Measurements from ENCODE around the gene CCNY. TPM values are rescaled to one million over a fixed set of nuclear protein-coding genes. Genes with fewer than 3 reads are reported as not detected.

CCNY gene
- total and polyA plus RNA-seq, 5 donors: 27.7 to 72.1 (median 64.3) TPM

DNA sequence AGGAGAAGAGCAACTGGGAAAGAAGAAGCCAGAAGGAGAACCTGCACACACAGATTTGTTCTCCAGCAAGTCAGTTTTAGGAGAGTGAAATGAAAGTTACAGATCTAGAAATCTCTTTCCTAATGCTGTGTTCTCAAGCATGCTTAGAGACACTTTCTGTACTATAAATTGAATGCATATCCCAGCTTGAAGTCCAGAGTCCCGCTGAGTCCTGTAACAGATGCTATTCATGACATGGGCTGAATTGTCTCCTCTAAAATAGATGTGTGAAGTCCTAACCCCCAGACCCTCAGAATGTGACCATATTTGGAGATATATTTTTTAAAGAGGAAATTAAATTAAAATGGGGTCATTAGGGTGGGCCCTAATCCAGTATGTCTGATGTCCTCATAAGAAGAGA, 222.0 kb downstream of the CCNY start:
- intact Hi-C loops (cut with DNase I): no loop called here
- Histone ChIP-seq H3K4me1 (ENCODE audit: control insufficient read depth, insufficient read depth, low read length) (peaks cover 3% of the 10 kb centered on the region), H3K27ac (ENCODE audit: low read length) (no peak overlapping the region), H3K9me3 (ENCODE audit: control insufficient read depth, low read length) (no peaks in the 10 kb centered on the region), H3K4me3 (ENCODE audit: low read length) (no peak overlapping the region), H3K27me3 (ENCODE audit: control insufficient read depth, insufficient read depth) (no peaks in the 10 kb centered on the region)
- no peak for ATAC-seq
- DNase-seq: no peak
- WGBS: 98% methylated on average over 1 of the region's 1 CpG

DNA sequence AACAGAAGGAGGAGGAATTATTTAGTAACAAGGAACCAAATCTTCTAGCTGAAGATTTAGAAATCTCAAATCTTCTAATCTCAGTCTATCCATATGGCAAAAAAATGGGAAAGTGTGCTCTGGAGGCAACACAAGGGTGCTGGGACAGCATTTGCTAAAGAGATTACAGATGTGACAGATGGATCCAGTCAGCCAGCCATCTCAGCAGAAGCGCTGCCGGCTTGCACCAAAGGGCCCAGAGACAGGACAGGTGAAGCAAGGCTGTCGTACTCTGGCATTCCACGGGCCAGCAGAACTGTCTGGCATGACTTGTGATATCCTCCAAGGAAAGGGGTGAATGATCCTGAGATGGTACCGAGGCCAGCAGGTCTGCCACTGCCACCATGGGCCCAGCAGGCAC, 223.1 kb downstream of the CCNY start:
- WGBS: 95% methylated on average over 5 of the region's 5 CpGs
- no peak for ATAC-seq
- no peaks in the 10 kb centered on the region for H3K9me3 ChIP-seq (ENCODE audit: control insufficient read depth, low read length)

DNA sequence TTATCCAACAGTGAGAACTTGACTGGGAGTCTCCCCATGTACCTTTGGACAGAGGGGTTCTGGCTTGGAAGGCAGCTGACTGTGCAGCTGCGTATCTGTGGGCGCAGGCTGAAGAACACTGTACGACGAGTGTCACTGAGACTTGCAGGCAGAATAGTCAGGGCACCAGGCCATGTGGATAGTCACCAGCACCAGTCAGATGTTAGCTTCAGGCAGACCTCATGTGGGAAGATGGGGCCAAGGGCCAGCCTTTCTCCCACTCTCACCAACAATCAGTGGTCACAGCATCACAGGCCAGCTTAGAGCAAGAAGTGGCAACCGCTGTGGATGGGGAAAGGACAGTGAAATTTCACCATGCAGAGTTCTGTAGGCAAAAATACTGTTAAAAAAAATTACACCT, 225.4 kb downstream of the CCNY start:
- intact Hi-C loops (cut with DNase I): loop anchor here in 2 of 4 donors (5.0 to 10.0 kb wide), 3 partner anchors 224 to 317 kb away; partner anchors contain the start of gene CCNY (in 2 of the 2)
- Histone ChIP-seq H3K9me3 (ENCODE audit: control insufficient read depth, low read length) (no peaks in the 10 kb centered on the region), H3K27me3 (ENCODE audit: control insufficient read depth, insufficient read depth) (no peaks in the 10 kb centered on the region), H3K4me1 (ENCODE audit: control insufficient read depth, insufficient read depth, low read length) (peaks cover 15% of the 10 kb centered on the region), H3K4me3 (ENCODE audit: low read length) (no peak overlapping the region), H3K27ac (ENCODE audit: low read length) (no peak overlapping the region)
- peak in 2 of 3 donors; percentile 23 to 67 for DNase-seq
- peak; percentile 41 to 49 for ATAC-seq
- 69% methylated on average over 5 of the region's 5 CpGs for whole genome bisulfite sequencing

More for the DNA sequence above, 223.1 kb downstream of the CCNY start:
- DNase-seq: no peak
- H3K4me3 ChIP-seq (ENCODE audit: low read length): no peak overlapping the region
- intact Hi-C loops (cut with DNase I): no loop called here
- no peaks in the 10 kb centered on the region for H3K27me3 ChIP-seq (ENCODE audit: control insufficient read depth, insufficient read depth)
- H3K27ac ChIP-seq (ENCODE audit: low read length): no peak overlapping the region
- H3K4me1 ChIP-seq (ENCODE audit: control insufficient read depth, insufficient read depth, low read length): peaks cover 3% of the 10 kb centered on the region

DNA sequence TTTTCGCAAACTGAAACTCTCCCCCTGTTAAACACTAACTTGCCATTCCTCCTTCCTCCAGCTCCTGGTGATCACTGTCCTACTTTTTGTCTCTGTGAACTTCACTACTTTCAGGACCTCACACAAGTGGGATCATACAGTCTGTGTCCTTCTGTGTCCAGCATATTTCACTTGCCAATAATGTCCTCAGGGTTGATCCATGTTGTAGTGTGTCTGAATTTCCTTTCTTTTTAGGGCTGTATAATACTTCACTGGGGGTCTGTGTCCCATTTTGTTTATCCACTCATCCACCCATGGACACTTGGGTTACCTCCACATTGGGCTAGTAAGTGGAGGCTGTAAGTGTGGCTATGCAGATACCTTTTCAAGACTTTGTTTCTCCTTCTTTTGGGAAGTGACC, 226.1 kb downstream of the CCNY start:
- intact Hi-C loops (cut with DNase I): loop anchor here in 2 of 4 donors (5.0 to 10.0 kb wide), 3 partner anchors 225 to 318 kb away; partner anchors contain the start of gene CCNY (in 2 of the 2)
- Histone ChIP-seq H3K27me3 (ENCODE audit: control insufficient read depth, insufficient read depth) (no peaks in the 10 kb centered on the region), H3K27ac (ENCODE audit: low read length) (no peak overlapping the region), H3K9me3 (ENCODE audit: control insufficient read depth, low read length) (no peaks in the 10 kb centered on the region), H3K4me3 (ENCODE audit: low read length) (no peak overlapping the region), H3K4me1 (ENCODE audit: control insufficient read depth, insufficient read depth, low read length) (peaks cover 15% of the 10 kb centered on the region)
- WGBS: 98% methylated on average over 1 of the region's 1 CpG
- ATAC-seq: no peak
- DNase-seq: no peak

DNA sequence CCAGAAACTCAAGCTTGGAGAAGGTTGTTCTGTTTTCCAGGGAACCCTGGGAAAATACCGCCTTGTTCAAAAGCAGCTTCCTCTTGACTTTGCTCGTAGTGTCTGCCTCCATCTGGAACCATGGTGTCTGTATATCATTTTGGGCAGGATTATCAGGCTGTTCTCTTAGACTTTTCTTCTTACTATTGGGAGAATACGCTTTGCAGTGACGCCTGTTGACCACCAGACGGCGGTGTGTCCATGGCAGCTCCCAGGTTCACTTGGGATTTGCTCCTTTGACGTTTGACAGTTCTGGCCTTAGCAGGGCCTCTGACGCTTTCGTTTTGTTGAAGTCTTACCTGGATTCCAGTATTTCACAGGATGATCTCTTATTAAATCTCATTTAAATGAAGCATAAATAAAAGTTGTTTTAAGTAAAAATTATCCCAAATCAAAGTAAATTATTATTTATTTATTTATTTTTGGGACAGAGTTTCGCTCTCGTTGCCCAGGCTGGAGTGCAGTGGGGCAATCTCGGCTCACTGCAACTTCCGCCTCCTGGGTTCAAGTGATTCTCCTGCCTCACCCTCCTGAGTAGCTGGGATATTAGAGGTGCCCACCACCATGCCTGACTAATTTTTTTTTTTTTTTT, 227.1 kb downstream of the CCNY start:
- intact Hi-C loops (cut with DNase I): loop anchor here in 2 of 4 donors (5.0 to 10.0 kb wide), 3 partner anchors 226 to 319 kb away; partner anchors contain the start of gene CCNY (in 2 of the 2)
- peak overlapping the region; percentile 41 for H3K27ac ChIP-seq (ENCODE audit: low read length)

DNA sequence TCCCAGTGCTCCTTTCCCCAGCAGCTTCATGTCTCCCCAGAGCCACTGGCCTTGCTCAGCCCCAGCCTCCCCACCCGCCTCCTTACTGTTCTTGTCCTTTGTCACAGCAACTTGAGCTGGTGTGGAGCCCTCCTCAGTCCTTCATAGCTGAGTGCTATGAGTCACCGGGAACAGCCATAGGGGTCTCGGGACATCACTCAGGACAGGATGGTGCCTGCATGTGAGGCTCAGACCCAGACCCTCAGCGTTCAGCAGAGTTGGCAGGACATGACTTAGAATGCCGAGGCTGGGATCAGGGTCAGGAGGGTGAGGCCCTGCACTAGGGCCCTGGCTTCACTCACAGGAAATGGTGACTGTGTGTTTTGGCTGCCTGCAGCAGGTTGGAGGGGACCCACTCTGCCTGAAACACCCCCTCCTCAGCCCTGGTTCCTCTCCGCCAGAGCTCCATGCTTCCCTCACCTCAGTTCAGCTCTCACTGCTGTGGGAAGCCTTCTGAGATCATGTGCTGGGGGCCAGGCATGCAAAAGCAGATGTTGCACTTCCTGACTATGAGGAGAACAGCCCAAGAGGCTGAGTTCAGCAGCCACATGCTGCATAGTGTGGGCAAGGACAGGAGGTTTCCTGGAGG, 228.1 kb downstream of the CCNY start:
- no peak overlapping the region for H3K27ac ChIP-seq (ENCODE audit: low read length)
- ATAC-seq: peak; percentile 44 to 74
- WGBS: 45% methylated on average over 6 of the region's 6 CpGs
- H3K4me1 ChIP-seq (ENCODE audit: control insufficient read depth, insufficient read depth, low read length): peaks cover 15% of the 10 kb centered on the region
- H3K9me3 ChIP-seq (ENCODE audit: control insufficient read depth, low read length): no peaks in the 10 kb centered on the region
- intact Hi-C loops (cut with DNase I): loop anchor here in 2 of 4 donors (5.0 to 10.0 kb wide), 3 partner anchors 227 to 320 kb away; partner anchors contain the start of gene CCNY (in 2 of the 2)
- DNase-seq: peak in 2 of 3 donors; percentile 22 to 60
- H3K4me3 ChIP-seq (ENCODE audit: low read length): no peak overlapping the region
- no peaks in the 10 kb centered on the region for H3K27me3 ChIP-seq (ENCODE audit: control insufficient read depth, insufficient read depth)

More for the DNA sequence above, 227.1 kb downstream of the CCNY start:
- Histone ChIP-seq H3K4me1 (ENCODE audit: control insufficient read depth, insufficient read depth, low read length) (peaks cover 15% of the 10 kb centered on the region), H3K27me3 (ENCODE audit: control insufficient read depth, insufficient read depth) (no peaks in the 10 kb centered on the region), H3K9me3 (ENCODE audit: control insufficient read depth, low read length) (no peaks in the 10 kb centered on the region), H3K4me3 (ENCODE audit: low read length) (no peak overlapping the region)
- peak; percentile 35 to 47 for ATAC-seq
- DNase-seq: peak in 2 of 3 donors; percentile 50 to 71
- 36% methylated on average over 13 of the region's 13 CpGs for WGBS

DNA sequence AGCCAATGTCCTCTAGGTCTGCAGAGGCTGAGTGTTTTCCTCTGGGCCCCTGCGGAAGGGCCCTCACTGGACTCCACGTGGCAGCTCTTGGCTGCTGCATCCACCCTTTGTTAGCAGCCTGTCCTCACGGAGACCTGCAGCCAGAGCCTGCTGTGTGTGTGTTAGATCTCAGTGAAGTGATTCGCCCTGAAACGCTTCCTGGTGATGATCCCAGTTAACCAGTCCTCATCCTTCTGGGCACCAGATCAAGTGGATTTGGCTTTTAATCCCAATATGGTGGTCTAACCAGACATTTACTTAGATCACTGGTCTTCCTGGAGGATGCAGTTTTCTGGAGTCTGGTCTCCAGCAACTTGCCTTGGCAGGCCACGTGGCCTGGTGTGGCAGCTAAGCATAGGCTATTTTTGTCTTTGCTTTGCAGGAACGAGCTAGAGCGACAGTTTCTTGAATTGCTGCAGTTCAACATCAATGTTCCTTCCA, 229.3 kb downstream of the CCNY start:
- H3K4me3 ChIP-seq (ENCODE audit: low read length): no peak overlapping the region
- peak in 1 of 3 donors; percentile 31 for DNase-seq
- peaks cover 15% of the 10 kb centered on the region for H3K4me1 ChIP-seq (ENCODE audit: control insufficient read depth, insufficient read depth, low read length)
- WGBS: 24% methylated on average over 8 of the region's 8 CpGs
- peak; percentile 42 to 61 for ATAC-seq
- H3K27me3 ChIP-seq (ENCODE audit: control insufficient read depth, insufficient read depth): no peaks in the 10 kb centered on the region
- H3K27ac ChIP-seq (ENCODE audit: low read length): peak overlapping the region; percentile 25
- H3K9me3 ChIP-seq (ENCODE audit: control insufficient read depth, low read length): no peaks in the 10 kb centered on the region
- intact Hi-C loops (cut with DNase I): loop anchor here in 1 of 4 donors (10.0 kb wide), 2 partner anchors 231 to 321 kb away; partner anchors contain the start of gene CCNY

DNA sequence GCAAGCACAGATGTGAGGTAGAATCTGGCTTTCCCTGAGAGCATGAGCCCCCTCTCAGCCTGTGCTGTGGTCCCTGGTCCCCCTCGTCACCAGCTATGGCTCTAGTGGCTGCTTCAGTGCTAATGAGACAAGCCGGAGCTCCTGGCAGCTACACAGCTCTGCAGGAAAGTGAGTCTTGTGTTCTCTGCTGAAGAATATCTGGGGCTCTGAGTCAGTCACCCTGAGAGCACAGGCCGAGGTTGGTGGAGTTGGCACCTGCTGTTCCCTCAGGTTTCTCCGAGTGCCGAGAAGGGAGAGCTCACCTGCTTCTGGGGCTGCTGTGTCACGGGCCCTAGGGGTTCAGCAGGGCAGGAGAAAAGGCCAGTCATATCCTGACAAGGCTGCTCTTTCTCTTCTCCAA, 231.6 kb downstream of the CCNY start:
- Histone ChIP-seq H3K9me3 (ENCODE audit: control insufficient read depth, low read length) (no peaks in the 10 kb centered on the region), H3K27ac (ENCODE audit: low read length) (no peak overlapping the region), H3K27me3 (ENCODE audit: control insufficient read depth, insufficient read depth) (no peaks in the 10 kb centered on the region), H3K4me1 (ENCODE audit: control insufficient read depth, insufficient read depth, low read length) (peaks cover 12% of the 10 kb centered on the region), H3K4me3 (ENCODE audit: low read length) (no peak overlapping the region)
- 97% methylated on average over 6 of the region's 6 CpGs for WGBS
- ATAC-seq (no peak), DNase-seq (no peak)
- intact Hi-C loops (cut with DNase I): loop anchor here in 1 of 4 donors (10.0 kb wide), 2 partner anchors 233 to 323 kb away; partner anchors contain the start of gene CCNY

DNA sequence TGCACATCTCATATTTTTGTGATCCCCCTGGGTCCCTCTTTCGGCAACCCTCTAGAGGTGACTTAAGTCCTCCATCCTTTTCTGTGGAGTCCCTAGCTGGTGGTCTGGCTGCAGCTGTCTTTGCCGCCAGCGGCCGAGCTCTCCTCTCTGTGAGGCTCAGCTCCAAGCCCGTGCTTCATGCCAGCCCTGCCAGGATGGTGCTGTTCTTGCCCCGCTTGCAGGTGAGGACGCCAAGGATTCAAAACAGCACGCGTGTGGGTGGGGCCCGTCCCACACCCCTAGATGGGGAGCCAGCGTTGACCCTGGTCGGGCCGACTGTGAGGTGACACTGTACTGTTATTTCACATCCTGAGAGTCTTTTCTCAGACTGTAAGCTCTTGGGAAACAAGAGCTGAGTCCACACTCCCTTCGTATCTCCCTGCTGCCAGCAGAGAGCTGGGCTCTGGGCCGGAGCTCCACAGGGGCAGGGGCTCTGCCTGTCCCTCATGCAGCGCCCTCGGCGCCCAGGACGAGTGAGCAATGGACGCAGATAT, 232.2 kb downstream of the CCNY start:
- ATAC-seq (no peak), DNase-seq (peak in 1 of 3 donors; percentile 45)
- intact Hi-C loops (cut with DNase I): loop anchor here in 1 of 4 donors (10.0 kb wide), 2 partner anchors 234 to 324 kb away; partner anchors contain the start of gene CCNY
- WGBS: 93% methylated on average over 20 of the region's 20 CpGs
- H3K9me3 ChIP-seq (ENCODE audit: control insufficient read depth, low read length): no peaks in the 10 kb centered on the region
- H3K4me1 ChIP-seq (ENCODE audit: control insufficient read depth, insufficient read depth, low read length): peaks cover 12% of the 10 kb centered on the region
- no peaks in the 10 kb centered on the region for H3K27me3 ChIP-seq (ENCODE audit: control insufficient read depth, insufficient read depth)
- H3K4me3 ChIP-seq (ENCODE audit: low read length): no peak overlapping the region
- H3K27ac ChIP-seq (ENCODE audit: low read length): no peak overlapping the region

DNA sequence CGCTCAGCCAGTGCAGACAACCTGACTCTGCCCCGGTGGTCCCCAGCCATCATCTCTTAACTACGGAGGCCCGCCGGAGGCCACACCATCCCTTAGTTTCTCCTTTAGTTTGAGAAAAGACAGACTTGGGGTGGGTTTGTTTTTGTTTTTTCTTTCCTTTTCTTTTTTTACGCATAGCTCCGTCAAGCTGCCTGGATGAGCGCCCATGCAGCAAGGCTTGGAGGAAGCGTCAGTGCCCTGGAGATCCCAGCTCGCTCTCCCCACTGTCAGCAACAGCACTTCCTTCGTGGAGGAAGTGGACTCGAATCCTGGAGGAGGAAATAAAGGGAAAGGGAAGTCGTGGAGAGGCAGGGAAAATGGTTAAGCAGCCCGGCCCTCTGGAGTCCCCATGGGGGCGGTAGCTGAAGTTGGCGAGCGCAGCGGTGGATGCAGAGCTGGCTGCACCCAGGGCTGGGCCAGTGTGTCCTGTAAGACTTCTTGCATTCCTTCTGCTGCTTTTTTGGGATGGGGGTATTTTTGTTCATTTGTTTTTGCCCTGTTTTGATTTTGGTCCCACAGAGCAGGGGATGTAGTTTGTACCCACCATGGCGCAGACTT, 232.9 kb downstream of the CCNY start:
- no peak overlapping the region for H3K4me3 ChIP-seq (ENCODE audit: low read length)
- ATAC-seq: no peak
- no peaks in the 10 kb centered on the region for H3K9me3 ChIP-seq (ENCODE audit: control insufficient read depth, low read length)
- no peak overlapping the region for H3K27ac ChIP-seq (ENCODE audit: low read length)
- intact Hi-C loops (cut with DNase I): loop anchor here in 1 of 4 donors (10.0 kb wide), 2 partner anchors 234 to 324 kb away; partner anchors contain the start of gene CCNY
- H3K4me1 ChIP-seq (ENCODE audit: control insufficient read depth, insufficient read depth, low read length): peaks cover 12% of the 10 kb centered on the region
- DNase-seq: peak in 1 of 3 donors; percentile 39
- WGBS: 66% methylated on average over 19 of the region's 19 CpGs
- no peaks in the 10 kb centered on the region for H3K27me3 ChIP-seq (ENCODE audit: control insufficient read depth, insufficient read depth)
